AG04449 (cell line): Measurements from ENCODE around the gene SRRM5.
A peak's percentile ranks its signal among the peaks of the same experiment; 100 is the strongest.

Source experiments
- CTCF ChIA-PET: fragments of 350-600 bp; formaldehyde crosslinking; extraction: SDS; loops from one replicate; lab custom pipeline; 2021; ENCODE audit warnings: antibody characterized with exemption; lab: Yijun Ruan, JAX
- POLR2A ChIA-PET: fragments of 400-600, 350-600 bp; formaldehyde crosslinking; extraction: SDS; loops from one replicate; lab custom pipeline; 2020; ENCODE audit warnings: antibody characterized with exemption, inconsistent platforms; lab: Yijun Ruan, JAX
- DNase-seq: peaks from one replicate; pipeline ENCODE4 v3.0.0-alpha.2; 2010; ENCODE audit warnings: low read depth, low spot score
- H3K4me3 ChIP-seq: 2 replicates; pipeline ENCODE4 v1.5.1; 2011; ENCODE audit warnings: low read depth, mild to moderate bottlenecking, control low read depth, low read length
- TF ChIP-seq, protein P1 (sequence below): IDR thresholded peaks from one replicate; pipeline ENCODE4 v1.5.1; 2011; ENCODE audit warnings: mild to moderate bottlenecking, moderate library complexity, low read length, control low read depth, inconsistent platforms; ENCODE audit not compliant: insufficient read depth; ENCODE audit errors: missing control alignments

The SRRM5 gene

DNA sequence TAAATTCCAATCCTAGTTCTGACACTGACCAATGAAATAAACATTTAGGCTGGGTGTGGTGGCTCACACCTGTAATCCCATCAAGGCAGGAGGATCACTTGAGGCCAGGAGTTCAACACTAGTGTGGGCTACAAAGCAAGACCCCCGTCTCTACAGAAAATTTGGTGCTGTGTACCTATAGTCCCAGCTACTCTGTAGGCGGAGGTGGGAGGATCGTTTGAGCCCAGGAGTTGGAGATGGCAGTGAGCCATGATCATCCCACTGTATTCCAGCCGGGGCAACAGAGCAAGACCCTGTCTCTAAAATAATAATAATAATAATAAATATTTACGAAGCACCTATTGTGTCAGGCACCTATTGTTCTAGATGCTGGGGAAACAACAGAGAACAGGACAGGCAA is 22.6 kb upstream of the SRRM5 start:
- CTCF ChIA-PET = interaction anchor here (0.8 to 2.2 kb wide), 3 partner anchors 14 to 220 kb away, joined by 3 to 6 read pairs (median 4); partner anchors contain the start of genes PINLYP and XRCC1
- TF ChIP-seq, protein P1, sequence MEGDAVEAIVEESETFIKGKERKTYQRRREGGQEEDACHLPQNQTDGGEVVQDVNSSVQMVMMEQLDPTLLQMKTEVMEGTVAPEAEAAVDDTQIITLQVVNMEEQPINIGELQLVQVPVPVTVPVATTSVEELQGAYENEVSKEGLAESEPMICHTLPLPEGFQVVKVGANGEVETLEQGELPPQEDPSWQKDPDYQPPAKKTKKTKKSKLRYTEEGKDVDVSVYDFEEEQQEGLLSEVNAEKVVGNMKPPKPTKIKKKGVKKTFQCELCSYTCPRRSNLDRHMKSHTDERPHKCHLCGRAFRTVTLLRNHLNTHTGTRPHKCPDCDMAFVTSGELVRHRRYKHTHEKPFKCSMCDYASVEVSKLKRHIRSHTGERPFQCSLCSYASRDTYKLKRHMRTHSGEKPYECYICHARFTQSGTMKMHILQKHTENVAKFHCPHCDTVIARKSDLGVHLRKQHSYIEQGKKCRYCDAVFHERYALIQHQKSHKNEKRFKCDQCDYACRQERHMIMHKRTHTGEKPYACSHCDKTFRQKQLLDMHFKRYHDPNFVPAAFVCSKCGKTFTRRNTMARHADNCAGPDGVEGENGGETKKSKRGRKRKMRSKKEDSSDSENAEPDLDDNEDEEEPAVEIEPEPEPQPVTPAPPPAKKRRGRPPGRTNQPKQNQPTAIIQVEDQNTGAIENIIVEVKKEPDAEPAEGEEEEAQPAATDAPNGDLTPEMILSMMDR = no peak
- DNase-seq = no peak
- no peak overlapping the region for H3K4me3 ChIP-seq
- POLR2A ChIA-PET = interaction anchor here (0.7 kb wide), 1 partner anchor 26 kb away, joined by 3 read pairs; no protein-coding TSS in a partner anchor

DNA sequence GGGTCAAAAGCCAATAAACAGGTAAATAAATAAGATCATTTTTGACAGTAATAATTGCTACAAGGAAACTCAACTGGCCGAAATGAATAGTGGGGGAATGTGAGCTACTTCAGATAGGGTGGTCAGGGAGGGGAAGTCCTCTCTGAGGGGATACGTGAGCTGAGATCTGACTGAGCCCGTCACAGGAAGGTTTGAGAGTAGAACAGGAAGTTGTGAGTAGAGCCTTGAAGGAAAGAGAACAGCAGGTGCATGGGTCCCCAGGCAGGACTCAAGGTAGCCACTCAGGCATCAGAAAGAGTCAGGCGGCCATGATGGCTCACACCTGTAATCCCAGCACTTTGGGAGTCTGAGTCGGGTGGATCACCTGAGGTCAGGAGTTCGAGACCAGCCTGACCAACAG is 22.2 kb upstream of the SRRM5 start:
- TF ChIP-seq, protein P1 = no peak
- DNase-seq = no peak
- POLR2A ChIA-PET = no interaction called here
- CTCF ChIA-PET = interaction anchor here (1.3 to 2.2 kb wide), 2 partner anchors 15 to 34 kb away, joined by 4 to 6 read pairs; partner anchors contain the start of genes PINLYP and XRCC1
- H3K4me3 ChIP-seq = no peak overlapping the region

DNA sequence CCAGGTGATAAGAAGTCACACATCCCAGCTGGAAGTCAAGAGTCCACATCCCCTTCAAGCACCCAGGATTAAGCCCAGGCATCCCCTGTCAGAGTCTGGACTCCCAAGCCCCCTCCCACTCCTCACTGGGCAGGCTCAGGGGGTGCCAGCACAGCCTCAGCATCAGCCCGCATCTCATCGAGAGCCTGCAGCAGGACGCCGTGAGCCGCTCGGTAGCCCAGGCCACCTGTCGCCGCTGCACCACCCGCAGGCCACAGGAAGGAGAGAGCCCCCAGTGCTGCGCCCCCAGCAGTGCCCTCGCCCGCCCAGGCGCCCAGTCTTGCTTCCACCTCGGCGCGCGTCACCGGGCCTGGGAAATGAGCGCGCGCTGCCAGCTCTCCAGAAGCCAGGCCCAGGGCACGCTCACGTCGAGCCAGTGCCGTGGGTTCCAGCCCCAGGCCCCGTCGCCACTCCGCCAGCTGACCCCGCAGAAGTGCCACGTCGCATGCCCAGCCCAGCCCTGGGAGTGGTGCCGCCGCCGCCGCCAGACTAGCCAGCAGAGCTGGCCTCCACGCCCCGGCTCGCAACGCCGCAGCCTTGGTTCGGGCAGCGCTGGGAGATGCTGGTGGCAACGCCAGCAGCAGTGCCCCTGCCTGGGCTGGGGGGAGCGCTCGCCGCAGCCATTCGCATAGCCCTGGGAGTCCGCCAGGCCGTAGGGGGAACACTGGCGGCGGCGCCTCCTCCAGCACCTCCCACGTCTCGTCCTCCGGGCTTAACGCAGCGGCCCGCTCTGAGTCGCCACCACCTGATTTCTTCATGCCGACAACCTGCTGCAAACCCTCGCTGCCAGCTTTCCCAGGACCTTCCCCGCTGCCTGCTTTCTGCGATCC is 19.8 kb upstream of the SRRM5 start:
- POLR2A ChIA-PET = no interaction called here
- CTCF ChIA-PET = no interaction called here

DNA sequence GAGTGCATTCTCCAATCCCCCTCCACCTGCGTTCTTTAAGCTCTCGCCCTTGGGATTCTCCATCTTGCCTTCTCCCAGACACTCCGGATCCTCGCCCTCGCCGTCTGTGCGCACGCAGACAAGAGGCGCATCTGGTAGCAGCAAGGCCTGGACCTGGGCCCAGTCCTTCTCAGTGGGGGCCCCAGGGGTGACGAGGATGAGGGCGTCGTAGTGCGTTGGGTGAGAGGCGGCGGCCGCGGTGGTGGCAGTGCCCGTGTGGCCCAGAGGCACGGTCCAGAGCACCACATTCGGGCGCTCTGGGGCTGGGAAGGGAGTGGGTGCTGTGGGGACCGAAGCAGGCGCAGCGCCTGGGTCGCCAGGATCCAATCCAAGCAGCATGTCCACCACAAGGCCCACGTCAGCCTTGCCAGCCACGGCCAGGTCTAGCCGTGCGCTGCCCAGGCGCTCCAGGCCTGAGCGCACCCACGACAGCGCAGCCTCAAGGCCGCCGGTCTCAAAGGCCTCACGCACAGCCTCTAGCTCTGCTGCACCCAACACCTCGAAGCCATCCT is 19.0 kb upstream of the SRRM5 start:
- POLR2A ChIA-PET = no interaction called here
- CTCF ChIA-PET = interaction anchor here (0.7 to 4.9 kb wide), 7 partner anchors 9 to 217 kb away, joined by 3 to 68 read pairs (median 20); partner anchors contain the start of genes PINLYP and XRCC1
- no peak for DNase-seq
- TF ChIP-seq, protein P1 = no peak
- no peak overlapping the region for H3K4me3 ChIP-seq

More for the DNA sequence above, 19.8 kb upstream of the SRRM5 start:
- H3K4me3 ChIP-seq = no peak overlapping the region
- DNase-seq = no peak
- TF ChIP-seq, protein P1 = no peak

DNA sequence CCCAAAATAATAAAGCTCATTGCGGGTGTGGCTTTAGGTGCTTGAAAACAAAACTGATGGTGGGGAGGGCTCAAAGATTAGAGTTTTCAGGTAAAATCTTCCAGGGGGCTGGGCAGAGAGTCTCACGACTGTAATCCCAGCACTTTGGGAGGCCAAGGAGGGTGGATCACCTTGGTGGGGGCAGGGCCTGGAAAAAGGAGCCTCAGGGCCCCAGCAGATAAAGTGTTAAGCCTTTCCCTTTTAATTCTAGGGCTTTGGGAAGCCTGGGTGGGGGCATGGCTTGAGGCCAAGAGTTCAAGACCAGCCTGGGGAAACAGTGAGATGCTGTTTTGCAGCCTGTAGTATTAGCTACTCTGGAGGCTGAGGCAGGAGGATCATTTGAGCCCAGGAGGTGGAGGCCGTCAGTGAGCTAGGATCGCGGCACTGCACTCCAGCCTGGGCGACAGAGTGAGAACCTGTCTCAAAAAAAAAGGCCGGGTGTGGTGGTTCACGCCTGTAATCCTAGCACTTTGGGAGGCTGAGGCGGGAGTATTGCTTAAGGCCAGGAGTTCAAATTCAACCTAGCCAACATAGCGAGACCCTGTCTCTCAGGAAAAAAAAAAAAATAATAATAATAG is 17.7 kb upstream of the SRRM5 start:
- TF ChIP-seq, protein P1 = no peak
- ChIA-PET CTCF (interaction anchor here (0.7 to 4.9 kb wide), 33 partner anchors 10 to 1638 kb away, joined by 3 to 68 read pairs (median 5); partner anchors contain the start of genes ETHE1, PINLYP, XRCC1 and ZNF575), POLR2A (interaction anchor here (0.5 to 1.0 kb wide), 3 partner anchors 19 to 98 kb away, joined by 4 read pairs; partner anchors contain the start of gene XRCC1)
- DNase-seq = no peak
- H3K4me3 ChIP-seq = peak overlapping the region; percentile 76
